Umbilical cord (tissue), 2 donors: ENCODE results near the gene ZNF783. TPM values are rescaled to one million over a fixed set of nuclear protein-coding genes. Genes with fewer than 3 reads are reported as not detected.
"Not testable (repeated sequence)": the region's sequence is repeated elsewhere in the genome, so short reads cannot be mapped to it uniquely, and the experiment has no call there.

Experiments used
- DNase-seq: peaks from one replicate; pipeline ENCODE4 v3.0.0-alpha.2; 2015; ENCODE audit warnings: low spot score
- total RNA-seq: library from RNA; depleted of rRNA; stranded (reverse); fragments of >200 nt; gene quantifications from one replicate; pipeline ENCODE4 v1.2.3, GENCODE V29; 2014; ENCODE audit warnings: low replicate concordance; ENCODE audit not compliant: insufficient read depth

ZNF783 gene
- total RNA-seq, 1 donor from 2014 or later, result 15.9 TPM

GRCh38 chr7:149329766-149330334, 67.9 kb downstream of the ZNF783 start:
- DNase-seq, result no peak

GRCh38 chr7:149330914-149331567, 69.0 kb downstream of the ZNF783 start:
- no peak for DNase-seq

- not testable (repeated sequence) for DNase-seq
These were observed 70.8 kb downstream of the ZNF783 start for GRCh38 chr7:149332602-149333320.

- DNase-seq, result no peak
These were observed 71.3 kb downstream of the ZNF783 start for GRCh38 chr7:149333321-149333717.

GRCh38 chr7:149334219-149334618, 72.2 kb downstream of the ZNF783 start:
- DNase-seq, result no peak

Other genes with a start within 250 kb of the ZNF783 start
- gene PDIA4, start 233.7 kb upstream of the ZNF783 start, total RNA-seq, result 130 TPM
- 5.5 TPM for gene ZNF786, start 171.5 kb upstream of the ZNF783 start, total RNA-seq
- 5.1 TPM for gene ZNF425, start 135.9 kb upstream of the ZNF783 start, total RNA-seq
- 13.5 TPM for gene ZNF398, start 114.7 kb upstream of the ZNF783 start, total RNA-seq
- 17.3 TPM for gene ZNF282, start 66.7 kb upstream of the ZNF783 start, total RNA-seq
- 1.7 TPM for gene ZNF212, start 22.5 kb upstream of the ZNF783 start, total RNA-seq
- gene ZNF777, start 198.9 kb downstream of the ZNF783 start, total RNA-seq, result 4.3 TPM
- 15.2 TPM for gene ZNF746, start 235.6 kb downstream of the ZNF783 start, total RNA-seq